CD4-positive, alpha-beta T cell treated with Interleukin-4 for 4 hours (primary cell): ENCODE data around the gene C10orf95.
A peak's percentile ranks its signal among the peaks of the same experiment; 100 is the strongest.

Experiments
- DNase-seq: peaks from one replicate; pipeline ENCODE4 v3.0.0-alpha.2; 2020

Gene C10orf95

GRCh38 chr10:102413806-102414561, 37.4 kb downstream of the C10orf95 start:
- no peak for DNase-seq

- DNase-seq, result peak; percentile 44
Measured at GRCh38 chr10:102413053-102413705, 38.2 kb downstream of the C10orf95 start.

GRCh38 chr10:102412293-102412692, 39.0 kb downstream of the C10orf95 start:
- DNase-seq, result no peak

- DNase-seq, result no peak
Measured at GRCh38 chr10:102411341-102412255, 39.7 kb downstream of the C10orf95 start.

GRCh38 chr10:102410429-102411073, 40.8 kb downstream of the C10orf95 start:
- DNase-seq, result no peak

- no peak for DNase-seq
Measured at GRCh38 chr10:102409604-102410428, 41.5 kb downstream of the C10orf95 start.

- DNase-seq, result peak; percentile 47
Measured at GRCh38 chr10:102408728-102409603, 42.4 kb downstream of the C10orf95 start.

GRCh38 chr10:102408131-102408727, 43.1 kb downstream of the C10orf95 start:
- no peak for DNase-seq

GRCh38 chr10:102407425-102408130, 43.8 kb downstream of the C10orf95 start:
- DNase-seq, result no peak

GRCh38 chr10:102406815-102407214, 44.5 kb downstream of the C10orf95 start:
- DNase-seq, result no peak

GRCh38 chr10:102405632-102406031, 45.7 kb downstream of the C10orf95 start:
- no peak for DNase-seq

- DNase-seq, result no peak
Measured at GRCh38 chr10:102405108-102405571, 46.2 kb downstream of the C10orf95 start.

- DNase-seq, result no peak
Measured at GRCh38 chr10:102404361-102405107, 46.8 kb downstream of the C10orf95 start.

GRCh38 chr10:102403115-102403514, 48.2 kb downstream of the C10orf95 start:
- DNase-seq, result no peak

- no peak for DNase-seq
Measured at GRCh38 chr10:102402512-102402896, 48.8 kb downstream of the C10orf95 start.

- DNase-seq, result no peak
Measured at GRCh38 chr10:102401735-102402511, 49.4 kb downstream of the C10orf95 start.

- DNase-seq, result no peak
Measured at GRCh38 chr10:102401342-102401654, 50.0 kb downstream of the C10orf95 start.
